ENCODE data around the gene BCAS3.

The BCAS3 gene

GRCh38 chr17:60823515-60823914, 145.9 kb downstream of the BCAS3 start:
- Histone ChIP-seq H3K9ac (ENCODE audit: low read length) (no peak overlapping the region), H3K4me1 (ENCODE audit: control insufficient read depth, insufficient read depth, low read length) (no peaks in the 10 kb centered on the region), H3K36me3 (ENCODE audit: control insufficient read depth, insufficient read depth, low read length) (no peaks in the 10 kb centered on the region), H3K27me3 (ENCODE audit: control insufficient read depth, insufficient read depth, low read length) (no peaks in the 10 kb centered on the region), H3K27ac (ENCODE audit: low read depth, low read length) (no peak overlapping the region), H3K4me3 (ENCODE audit: low read length) (no peak overlapping the region)

GRCh38 chr17:60825351-60825750, 147.7 kb downstream of the BCAS3 start:
- H3K4me3 ChIP-seq (ENCODE audit: low read length), result no peak overlapping the region
- no peaks in the 10 kb centered on the region for H3K36me3 ChIP-seq (ENCODE audit: control insufficient read depth, insufficient read depth, low read length)
- H3K4me1 ChIP-seq (ENCODE audit: control insufficient read depth, insufficient read depth, low read length), result no peaks in the 10 kb centered on the region
- no peak overlapping the region for H3K9ac ChIP-seq (ENCODE audit: low read length)
- no peak overlapping the region for H3K27ac ChIP-seq (ENCODE audit: low read depth, low read length)
- H3K27me3 ChIP-seq (ENCODE audit: control insufficient read depth, insufficient read depth, low read length), result no peaks in the 10 kb centered on the region

GRCh38 chr17:60827943-60828342, 150.3 kb downstream of the BCAS3 start:
- no peak overlapping the region for H3K4me3 ChIP-seq (ENCODE audit: low read length)
- H3K9ac ChIP-seq (ENCODE audit: low read length), result no peak overlapping the region
- no peaks in the 10 kb centered on the region for H3K27me3 ChIP-seq (ENCODE audit: control insufficient read depth, insufficient read depth, low read length)
- no peaks in the 10 kb centered on the region for H3K4me1 ChIP-seq (ENCODE audit: control insufficient read depth, insufficient read depth, low read length)
- no peaks in the 10 kb centered on the region for H3K36me3 ChIP-seq (ENCODE audit: control insufficient read depth, insufficient read depth, low read length)
- H3K27ac ChIP-seq (ENCODE audit: low read depth, low read length), result no peak overlapping the region

- Histone ChIP-seq H3K27ac (ENCODE audit: low read depth, low read length) (no peak overlapping the region), H3K9ac (ENCODE audit: low read length) (no peak overlapping the region), H3K4me3 (ENCODE audit: low read length) (no peak overlapping the region), H3K27me3 (ENCODE audit: control insufficient read depth, insufficient read depth, low read length) (no peaks in the 10 kb centered on the region), H3K4me1 (ENCODE audit: control insufficient read depth, insufficient read depth, low read length) (no peaks in the 10 kb centered on the region), H3K36me3 (ENCODE audit: control insufficient read depth, insufficient read depth, low read length) (no peaks in the 10 kb centered on the region)
Measured at GRCh38 chr17:60832151-60832585, 154.5 kb downstream of the BCAS3 start.

GRCh38 chr17:60832631-60833030, 155.0 kb downstream of the BCAS3 start:
- Histone ChIP-seq H3K27me3 (ENCODE audit: control insufficient read depth, insufficient read depth, low read length) (no peaks in the 10 kb centered on the region), H3K4me3 (ENCODE audit: low read length) (no peak overlapping the region), H3K36me3 (ENCODE audit: control insufficient read depth, insufficient read depth, low read length) (no peaks in the 10 kb centered on the region), H3K27ac (ENCODE audit: low read depth, low read length) (no peak overlapping the region), H3K4me1 (ENCODE audit: control insufficient read depth, insufficient read depth, low read length) (no peaks in the 10 kb centered on the region), H3K9ac (ENCODE audit: low read length) (no peak overlapping the region)

- no peaks in the 10 kb centered on the region for H3K36me3 ChIP-seq (ENCODE audit: control insufficient read depth, insufficient read depth, low read length)
- no peak overlapping the region for H3K9ac ChIP-seq (ENCODE audit: low read length)
- H3K27ac ChIP-seq (ENCODE audit: low read depth, low read length), result no peak overlapping the region
- H3K27me3 ChIP-seq (ENCODE audit: control insufficient read depth, insufficient read depth, low read length), result no peaks in the 10 kb centered on the region
- no peak overlapping the region for H3K4me3 ChIP-seq (ENCODE audit: low read length)
- no peaks in the 10 kb centered on the region for H3K4me1 ChIP-seq (ENCODE audit: control insufficient read depth, insufficient read depth, low read length)
Measured at GRCh38 chr17:60840456-60840855, 162.8 kb downstream of the BCAS3 start.

- H3K36me3 ChIP-seq (ENCODE audit: control insufficient read depth, insufficient read depth, low read length), result no peaks in the 10 kb centered on the region
- H3K27ac ChIP-seq (ENCODE audit: low read depth, low read length), result no peak overlapping the region
- H3K4me1 ChIP-seq (ENCODE audit: control insufficient read depth, insufficient read depth, low read length), result no peaks in the 10 kb centered on the region
- H3K27me3 ChIP-seq (ENCODE audit: control insufficient read depth, insufficient read depth, low read length), result no peaks in the 10 kb centered on the region
- no peak overlapping the region for H3K4me3 ChIP-seq (ENCODE audit: low read length)
- no peak overlapping the region for H3K9ac ChIP-seq (ENCODE audit: low read length)
Measured at GRCh38 chr17:60845012-60845411, 167.4 kb downstream of the BCAS3 start.

GRCh38 chr17:60846175-60846574, 168.5 kb downstream of the BCAS3 start:
- no peak overlapping the region for H3K27ac ChIP-seq (ENCODE audit: low read depth, low read length)

GRCh38 chr17:60851181-60851580, 173.5 kb downstream of the BCAS3 start:
- Histone ChIP-seq H3K9ac (ENCODE audit: low read length) (no peak overlapping the region), H3K36me3 (ENCODE audit: control insufficient read depth, insufficient read depth, low read length) (no peaks in the 10 kb centered on the region)

More at GRCh38 chr17:60846175-60846574, 168.5 kb downstream of the BCAS3 start:
- no peak overlapping the region for H3K9ac ChIP-seq (ENCODE audit: low read length)
- H3K4me3 ChIP-seq (ENCODE audit: low read length), result no peak overlapping the region
- H3K36me3 ChIP-seq (ENCODE audit: control insufficient read depth, insufficient read depth, low read length), result no peaks in the 10 kb centered on the region
- no peaks in the 10 kb centered on the region for H3K4me1 ChIP-seq (ENCODE audit: control insufficient read depth, insufficient read depth, low read length)
- H3K27me3 ChIP-seq (ENCODE audit: control insufficient read depth, insufficient read depth, low read length), result no peaks in the 10 kb centered on the region

GRCh38 chr17:60857556-60858080, 180.0 kb downstream of the BCAS3 start:
- H3K27me3 ChIP-seq (ENCODE audit: control insufficient read depth, insufficient read depth, low read length), result no peaks in the 10 kb centered on the region
- no peak overlapping the region for H3K9ac ChIP-seq (ENCODE audit: low read length)
- no peak overlapping the region for H3K27ac ChIP-seq (ENCODE audit: low read depth, low read length)
- no peaks in the 10 kb centered on the region for H3K36me3 ChIP-seq (ENCODE audit: control insufficient read depth, insufficient read depth, low read length)
- H3K4me3 ChIP-seq (ENCODE audit: low read length), result no peak overlapping the region
- no peaks in the 10 kb centered on the region for H3K4me1 ChIP-seq (ENCODE audit: control insufficient read depth, insufficient read depth, low read length)

More at GRCh38 chr17:60851181-60851580, 173.5 kb downstream of the BCAS3 start:
- Histone ChIP-seq H3K27me3 (ENCODE audit: control insufficient read depth, insufficient read depth, low read length) (no peaks in the 10 kb centered on the region), H3K4me3 (ENCODE audit: low read length) (no peak overlapping the region), H3K4me1 (ENCODE audit: control insufficient read depth, insufficient read depth, low read length) (no peaks in the 10 kb centered on the region), H3K27ac (ENCODE audit: low read depth, low read length) (no peak overlapping the region)

DNA sequence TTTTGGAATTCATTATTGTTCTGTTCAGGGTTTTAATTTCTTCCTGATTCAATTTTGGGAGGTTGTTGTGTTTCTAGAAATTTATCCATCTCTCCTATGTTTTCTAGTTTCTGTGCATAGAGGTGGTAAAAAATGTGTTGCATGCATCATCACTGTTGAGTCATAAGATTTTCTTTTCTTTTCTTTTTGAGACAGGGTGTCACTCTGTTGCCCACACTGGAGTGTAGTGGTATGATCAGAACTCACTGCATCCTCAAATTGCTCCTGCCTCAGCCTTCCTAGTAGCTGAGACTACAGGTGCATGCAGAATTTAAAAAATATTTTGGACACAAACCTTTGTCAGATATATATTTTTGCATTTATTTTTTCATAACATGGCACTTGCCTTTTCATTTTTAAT, 184.8 kb downstream of the BCAS3 start:
- Histone ChIP-seq H3K36me3 (ENCODE audit: control insufficient read depth, insufficient read depth, low read length) (no peaks in the 10 kb centered on the region), H3K4me1 (ENCODE audit: control insufficient read depth, insufficient read depth, low read length) (no peaks in the 10 kb centered on the region), H3K9ac (ENCODE audit: low read length) (no peak overlapping the region), H3K27me3 (ENCODE audit: control insufficient read depth, insufficient read depth, low read length) (no peaks in the 10 kb centered on the region), H3K4me3 (ENCODE audit: low read length) (no peak overlapping the region), H3K27ac (ENCODE audit: low read depth, low read length) (no peak overlapping the region)

DNA sequence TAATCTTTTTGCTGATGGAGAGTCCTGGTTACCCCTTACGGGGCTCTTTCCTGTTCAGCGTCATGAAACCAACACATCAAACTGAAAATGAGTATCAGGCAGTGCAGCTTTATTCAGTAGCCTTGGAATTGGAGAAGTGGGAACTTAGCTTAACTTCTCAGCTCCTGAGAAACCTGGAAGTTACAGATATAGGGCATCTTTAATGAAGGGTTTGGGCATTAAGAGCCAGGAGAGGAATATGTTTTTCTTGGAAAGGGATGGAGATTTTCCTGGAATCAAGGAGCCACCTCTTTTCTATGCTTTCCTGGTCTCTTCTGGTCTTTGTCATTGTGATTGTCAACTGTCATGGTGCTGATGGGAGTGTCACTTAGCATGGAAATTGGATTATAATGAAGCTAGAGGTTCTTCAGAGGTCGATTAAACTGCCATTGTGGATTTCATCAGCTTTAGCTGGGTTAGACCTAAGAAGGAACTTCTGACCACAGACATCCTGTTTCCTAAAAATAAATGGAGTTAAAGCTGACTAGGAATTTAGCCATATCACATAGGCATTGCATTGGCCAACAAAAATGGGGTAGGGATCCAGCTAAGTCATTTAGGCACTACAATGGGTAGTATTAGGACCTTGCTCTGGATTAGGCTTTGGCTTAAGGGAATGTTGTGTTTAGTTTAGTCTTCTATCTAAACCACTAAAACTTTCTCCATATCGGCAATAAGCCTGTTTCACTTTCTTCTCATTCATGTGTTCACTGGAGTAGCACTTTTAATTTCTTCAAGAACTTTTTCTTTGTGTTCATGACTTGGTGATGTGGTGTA, 186.4 kb downstream of the BCAS3 start:
- H3K4me3 ChIP-seq (ENCODE audit: low read length), result no peak overlapping the region
- no peaks in the 10 kb centered on the region for H3K4me1 ChIP-seq (ENCODE audit: control insufficient read depth, insufficient read depth, low read length)
- no peaks in the 10 kb centered on the region for H3K36me3 ChIP-seq (ENCODE audit: control insufficient read depth, insufficient read depth, low read length)
- H3K27me3 ChIP-seq (ENCODE audit: control insufficient read depth, insufficient read depth, low read length), result no peaks in the 10 kb centered on the region
- H3K9ac ChIP-seq (ENCODE audit: low read length), result no peak overlapping the region
- no peak overlapping the region for H3K27ac ChIP-seq (ENCODE audit: low read depth, low read length)

- H3K4me1 ChIP-seq (ENCODE audit: control insufficient read depth, insufficient read depth, low read length), result no peaks in the 10 kb centered on the region
- no peak overlapping the region for H3K9ac ChIP-seq (ENCODE audit: low read length)
- H3K4me3 ChIP-seq (ENCODE audit: low read length), result no peak overlapping the region
- H3K36me3 ChIP-seq (ENCODE audit: control insufficient read depth, insufficient read depth, low read length), result no peaks in the 10 kb centered on the region
- no peaks in the 10 kb centered on the region for H3K27me3 ChIP-seq (ENCODE audit: control insufficient read depth, insufficient read depth, low read length)
- no peak overlapping the region for H3K27ac ChIP-seq (ENCODE audit: low read depth, low read length)
Measured at GRCh38 chr17:60864708-60865005, 187.0 kb downstream of the BCAS3 start.

All from rectal smooth muscle tissue (tissue), 1 donor.